T-helper 2 cell treated with Interferon-gamma antibody and Interleukin-4, amounts not matched to agents 5 μg/mL and 100 μg/mL, for 36 hours (primary cell): ENCODE data around the gene FTSJ3.

Experiments
- DNase-seq: peaks from one replicate; pipeline ENCODE4 v3.0.0; 2021; ENCODE audit warnings: low spot score
- H3K27ac Mint-ChIP-seq: one replicate; pipeline ENCODE4 v1.8.0; 2021; ENCODE audit warnings: mild to moderate bottlenecking, mixed read lengths
- H3K27me3 Mint-ChIP-seq: one replicate; pipeline ENCODE4 v1.8.0; 2021; ENCODE audit warnings: low read depth, mixed read lengths
- H3K36me3 Mint-ChIP-seq: one replicate; pipeline ENCODE4 v1.8.0; 2021; ENCODE audit warnings: low read depth, mixed read lengths
- H3K4me1 Mint-ChIP-seq: one replicate; pipeline ENCODE4 v1.8.0; 2021; ENCODE audit warnings: low read depth, mixed read lengths
- H3K4me3 Mint-ChIP-seq: one replicate; pipeline ENCODE4 v1.8.0; 2022; ENCODE audit warnings: mild to moderate bottlenecking, moderate library complexity, mixed read lengths
- H3K9me3 Mint-ChIP-seq: one replicate; pipeline ENCODE4 v1.8.0; 2021; ENCODE audit warnings: mixed read lengths

The FTSJ3 gene

DNA sequence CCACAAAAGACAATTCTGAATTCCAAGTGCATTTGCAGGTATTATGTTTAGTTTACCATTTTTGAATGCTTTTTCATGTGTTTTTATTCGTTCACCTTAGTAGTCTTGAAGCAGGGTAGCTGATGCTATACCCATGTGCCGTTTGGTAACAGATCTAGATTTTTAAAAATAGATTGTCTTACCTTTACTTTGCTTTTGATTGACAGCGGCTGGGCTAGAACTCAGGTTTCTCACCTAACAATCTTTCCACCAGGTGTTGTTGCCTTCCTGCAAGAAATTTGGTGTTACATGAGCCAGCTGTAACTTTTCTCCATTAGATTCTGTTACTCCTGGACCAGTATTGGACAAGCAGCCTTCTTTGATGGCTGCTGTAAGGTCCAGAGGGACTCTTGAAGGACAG is 1.5 kb upstream of the FTSJ3 start:
- Mint-ChIP-seq H3K9me3 (no peaks in the 10 kb centered on the region), H3K4me1 (peaks cover 51% of the 10 kb centered on the region), H3K36me3 (peaks cover 73% of the 10 kb centered on the region), H3K27ac (no peak overlapping the region), H3K27me3 (no peaks in the 10 kb centered on the region), H3K4me3 (peak overlapping the region; percentile 97)
- no peak for DNase-seq

DNA sequence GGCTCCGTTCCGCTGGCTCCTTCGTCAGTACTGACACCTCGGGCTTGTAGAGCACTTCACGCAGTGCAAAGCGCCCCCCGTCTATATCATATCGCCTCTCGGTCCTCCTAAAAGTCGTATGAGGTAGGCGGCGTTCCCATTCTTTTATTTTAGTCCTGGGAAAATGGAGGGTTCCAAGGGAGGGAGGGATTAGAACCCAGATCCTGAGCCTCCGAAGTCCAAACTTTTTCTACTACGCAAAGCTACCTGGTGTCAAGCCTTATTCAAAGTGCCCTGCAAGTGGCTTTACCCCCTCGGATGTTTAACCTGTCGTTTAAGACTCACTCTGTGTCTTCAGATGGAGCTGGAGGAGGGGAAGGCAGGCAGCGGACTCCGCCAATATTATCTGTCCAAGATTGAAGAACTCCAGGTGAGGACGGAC is 348 bp upstream of the FTSJ3 start:
- peak overlapping the region; percentile 97 for H3K27ac Mint-ChIP-seq
- H3K4me3 Mint-ChIP-seq, result peak overlapping the region; percentile 97
- no peaks in the 10 kb centered on the region for H3K9me3 Mint-ChIP-seq
- peaks cover 59% of the 10 kb centered on the region for H3K4me1 Mint-ChIP-seq
- H3K27me3 Mint-ChIP-seq, result no peaks in the 10 kb centered on the region
- no peak for DNase-seq
- peaks cover 72% of the 10 kb centered on the region for H3K36me3 Mint-ChIP-seq

DNA sequence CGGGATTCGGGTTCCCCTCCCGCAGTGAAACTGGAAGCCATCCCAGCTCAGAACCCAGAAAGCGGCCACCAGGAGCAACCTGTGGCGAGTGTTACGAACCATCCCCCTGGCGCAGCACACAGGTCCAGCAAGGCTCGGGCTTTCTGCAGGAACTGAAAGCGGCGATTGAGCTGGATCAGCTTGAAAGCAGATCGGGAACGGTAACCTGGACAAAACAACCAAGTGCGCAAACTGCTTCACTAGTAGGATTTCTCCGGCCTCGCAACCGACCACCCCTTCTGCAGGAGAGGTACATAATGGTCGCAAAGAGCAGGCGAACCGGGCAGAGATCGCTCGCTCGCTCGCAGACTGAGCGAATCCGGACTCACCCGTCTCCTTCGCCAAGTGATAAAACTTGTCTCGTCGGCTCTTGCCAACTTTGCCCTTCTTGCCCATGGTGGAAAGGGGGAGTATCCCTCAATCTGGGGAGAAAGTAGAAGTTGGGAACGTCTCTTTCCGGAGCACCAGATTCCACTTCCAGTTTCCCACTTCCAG is 928 bp downstream of the FTSJ3 start:
- Mint-ChIP-seq H3K9me3 (no peaks in the 10 kb centered on the region), H3K27me3 (no peaks in the 10 kb centered on the region), H3K27ac (peak overlapping the region; percentile 97), H3K4me1 (peaks cover 60% of the 10 kb centered on the region), H3K4me3 (peak overlapping the region; percentile 97), H3K36me3 (peaks cover 74% of the 10 kb centered on the region)
- DNase-seq, result no peak

DNA sequence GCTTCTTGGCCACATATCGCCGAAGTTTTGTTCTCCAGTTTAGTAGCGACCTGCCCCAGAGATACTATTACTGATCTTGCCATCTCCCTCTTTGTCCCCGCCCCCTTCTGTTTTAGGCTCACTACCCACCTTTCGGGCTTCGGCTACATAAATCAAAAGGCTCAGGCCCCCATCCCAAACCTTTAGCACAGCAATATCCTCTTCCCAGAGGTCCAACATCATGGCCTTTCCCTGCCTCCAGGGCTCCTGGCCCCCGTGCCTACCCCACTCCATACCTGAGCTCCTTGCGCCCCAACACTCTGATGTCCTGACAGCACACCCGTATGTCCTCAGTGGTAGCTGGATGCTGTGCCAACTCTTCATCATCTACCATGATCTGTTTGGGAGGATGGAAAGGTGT is 3.1 kb downstream of the FTSJ3 start:
- Mint-ChIP-seq H3K27me3 (no peaks in the 10 kb centered on the region), H3K36me3 (peaks cover 73% of the 10 kb centered on the region), H3K4me1 (peaks cover 49% of the 10 kb centered on the region), H3K4me3 (no peak overlapping the region), H3K27ac (peak overlapping the region; percentile 46), H3K9me3 (no peaks in the 10 kb centered on the region)
- no peak for DNase-seq

DNA sequence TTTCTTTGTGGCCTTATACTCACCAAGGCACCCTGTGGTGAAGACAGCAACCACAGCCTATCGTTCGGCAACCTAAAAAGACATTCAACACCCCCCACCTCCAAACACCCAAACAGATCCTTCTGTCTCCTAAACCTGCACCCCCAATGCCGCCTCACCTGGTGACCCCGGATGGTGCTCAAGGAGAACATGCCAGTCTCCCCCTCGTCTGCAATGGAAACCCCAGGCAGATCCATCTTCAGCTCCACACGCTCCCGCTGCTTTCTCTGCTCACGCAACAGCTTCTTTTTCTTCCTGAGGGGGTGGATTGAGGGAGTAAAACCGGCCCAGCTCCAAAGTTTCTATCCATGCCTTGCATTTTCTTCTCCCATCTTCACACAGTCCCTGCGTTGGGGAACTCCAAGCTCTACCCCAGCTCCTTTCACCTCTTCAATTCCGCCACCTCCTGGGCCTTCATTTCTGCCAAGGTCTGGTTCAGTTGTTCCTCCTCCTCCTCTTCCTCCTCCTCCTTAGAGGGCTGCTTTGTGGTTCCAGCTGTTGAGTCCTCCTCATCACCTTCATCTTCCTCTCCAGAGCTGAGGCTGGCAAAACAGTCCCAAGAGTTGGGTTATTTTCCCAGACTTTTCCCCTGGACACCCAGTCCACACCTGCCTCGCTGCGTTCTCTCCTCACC is 3.7 kb downstream of the FTSJ3 start:
- no peak for DNase-seq
- Mint-ChIP-seq H3K9me3 (no peaks in the 10 kb centered on the region), H3K27ac (peak overlapping the region; percentile 46), H3K4me3 (no peak overlapping the region), H3K4me1 (peaks cover 44% of the 10 kb centered on the region), H3K27me3 (no peaks in the 10 kb centered on the region), H3K36me3 (peaks cover 73% of the 10 kb centered on the region)

DNA sequence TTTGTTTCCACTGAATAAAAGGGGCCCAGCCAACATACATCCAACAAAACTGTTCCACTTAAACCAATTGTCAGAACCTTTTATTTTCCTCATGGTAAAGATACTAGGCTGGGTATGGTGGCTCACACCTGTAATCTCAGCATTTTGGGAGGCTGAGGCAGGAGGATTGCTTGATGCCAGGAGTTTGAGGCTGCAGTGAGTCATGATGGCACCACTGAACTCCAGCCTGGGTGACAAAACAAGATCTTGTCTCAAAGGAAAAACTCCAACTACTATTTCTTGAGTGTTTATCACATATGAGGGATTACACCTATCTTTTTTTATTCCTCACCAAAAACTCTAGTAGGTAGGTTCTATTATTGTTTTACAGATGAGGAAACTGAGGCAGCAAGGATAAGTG is 4.9 kb downstream of the FTSJ3 start:
- H3K4me3 Mint-ChIP-seq, result no peak overlapping the region
- peaks cover 36% of the 10 kb centered on the region for H3K4me1 Mint-ChIP-seq
- H3K36me3 Mint-ChIP-seq, result peaks cover 77% of the 10 kb centered on the region
- DNase-seq, result no peak
- H3K27me3 Mint-ChIP-seq, result no peaks in the 10 kb centered on the region
- no peaks in the 10 kb centered on the region for H3K9me3 Mint-ChIP-seq
- H3K27ac Mint-ChIP-seq, result no peak overlapping the region

DNA sequence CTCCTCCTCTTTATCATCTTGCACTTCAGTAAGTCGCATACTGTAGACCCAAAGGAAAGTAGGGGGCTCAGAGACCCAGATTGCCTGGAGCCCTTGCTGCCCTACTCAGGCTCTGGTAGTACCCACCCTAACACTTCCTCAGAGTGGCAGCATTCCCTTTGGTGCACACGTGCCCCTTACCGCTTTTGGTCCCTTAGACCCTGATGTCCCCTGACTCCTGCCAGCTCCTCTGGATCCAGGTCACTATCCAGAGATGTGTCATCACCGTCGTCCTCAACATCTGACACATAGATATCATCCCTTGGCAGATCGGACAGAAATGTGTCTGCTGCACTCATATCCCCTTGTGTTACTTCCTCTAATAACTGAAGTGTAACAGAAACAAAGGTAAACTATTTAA is 5.7 kb downstream of the FTSJ3 start:
- H3K4me3 Mint-ChIP-seq, result peak overlapping the region; percentile 66
- H3K27ac Mint-ChIP-seq, result peak overlapping the region; percentile 78
- peaks cover 82% of the 10 kb centered on the region for H3K36me3 Mint-ChIP-seq
- DNase-seq, result no peak
- peaks cover 36% of the 10 kb centered on the region for H3K4me1 Mint-ChIP-seq
- H3K9me3 Mint-ChIP-seq, result no peaks in the 10 kb centered on the region
- no peaks in the 10 kb centered on the region for H3K27me3 Mint-ChIP-seq

DNA sequence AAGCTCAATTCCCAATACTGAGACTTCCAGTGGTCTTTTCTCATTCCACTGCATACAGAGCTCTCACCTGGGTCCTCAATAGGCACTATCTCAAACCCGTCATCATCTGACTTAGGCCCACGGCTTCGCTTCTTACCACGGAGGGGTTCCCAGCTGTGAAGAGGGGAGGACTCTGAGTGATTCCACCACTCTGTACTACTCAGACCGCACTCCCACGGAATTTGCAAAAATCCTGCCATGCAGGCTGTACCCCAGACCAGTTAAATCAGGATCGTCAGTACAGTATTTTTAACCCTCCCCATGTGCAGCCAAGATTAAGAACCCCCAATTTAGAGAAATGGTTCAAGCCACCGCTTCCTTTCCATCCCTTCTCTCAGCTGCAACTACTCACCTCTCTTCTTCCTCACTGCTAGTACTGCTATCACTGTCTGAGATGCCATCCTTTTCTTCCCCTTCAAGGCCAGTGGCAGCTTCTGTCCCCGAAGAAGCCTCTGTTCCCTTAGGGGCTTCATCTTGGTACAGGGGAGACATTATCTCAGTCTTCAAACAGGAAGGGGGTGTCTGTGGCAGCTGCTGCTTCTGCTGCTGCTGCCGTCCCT is 6.4 kb downstream of the FTSJ3 start:
- H3K4me3 Mint-ChIP-seq, result peak overlapping the region; percentile 51
- no peaks in the 10 kb centered on the region for H3K9me3 Mint-ChIP-seq
- no peak for DNase-seq
- H3K27me3 Mint-ChIP-seq, result no peaks in the 10 kb centered on the region
- H3K4me1 Mint-ChIP-seq, result peaks cover 33% of the 10 kb centered on the region
- H3K36me3 Mint-ChIP-seq, result peaks cover 83% of the 10 kb centered on the region
- H3K27ac Mint-ChIP-seq, result peak overlapping the region; percentile 62

DNA sequence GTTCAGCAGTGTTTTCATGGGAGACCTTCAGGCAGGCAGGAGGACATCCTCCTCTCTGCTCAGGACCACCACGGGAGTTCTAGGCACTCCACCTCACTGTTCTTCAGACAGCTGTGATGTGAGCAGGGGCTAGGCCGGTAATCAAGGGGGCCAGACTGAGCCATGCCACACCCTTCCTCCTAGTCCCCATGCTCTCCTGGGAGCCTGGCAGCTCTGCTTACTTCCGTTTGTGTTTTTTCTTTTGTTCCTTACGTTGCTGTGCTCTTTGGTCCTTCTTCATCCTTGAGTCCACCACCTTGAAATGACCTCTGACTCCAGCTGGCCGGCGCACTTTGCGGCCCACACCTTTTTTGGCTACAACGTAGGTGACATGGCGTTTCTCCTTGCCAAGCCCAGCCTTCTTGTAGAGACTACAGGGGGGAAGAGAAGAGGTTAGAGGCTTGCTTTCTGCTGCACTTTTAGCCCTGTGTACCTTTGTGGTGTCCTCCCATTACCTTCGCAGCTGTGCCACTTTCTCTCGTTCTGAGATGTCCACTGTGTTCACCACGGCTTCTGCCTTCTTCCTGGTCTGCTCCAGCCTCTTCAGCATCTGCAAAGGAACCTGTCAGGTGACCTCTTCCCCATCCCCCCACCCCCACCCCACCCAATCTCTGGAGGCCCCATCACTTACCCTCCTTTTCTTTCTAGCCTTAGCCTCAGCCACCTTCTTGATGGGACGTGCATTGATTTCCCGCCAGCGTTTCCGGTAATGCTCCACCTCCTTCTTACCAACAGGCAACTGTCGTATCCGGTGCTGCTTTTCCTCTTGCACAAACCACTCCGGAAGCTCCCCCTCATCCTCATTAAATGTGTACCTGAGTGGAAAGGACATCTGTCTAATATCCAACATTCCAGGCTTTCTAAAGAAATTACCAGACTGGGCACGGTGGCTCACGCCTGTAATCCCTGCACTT is 7.6 kb downstream of the FTSJ3 start:
- peak overlapping the region; percentile 70 for H3K27ac Mint-ChIP-seq
- DNase-seq, result no peak
- H3K9me3 Mint-ChIP-seq, result no peaks in the 10 kb centered on the region
- no peaks in the 10 kb centered on the region for H3K27me3 Mint-ChIP-seq
- peaks cover 84% of the 10 kb centered on the region for H3K36me3 Mint-ChIP-seq
- peaks cover 24% of the 10 kb centered on the region for H3K4me1 Mint-ChIP-seq
- peak overlapping the region; percentile 66 for H3K4me3 Mint-ChIP-seq

DNA sequence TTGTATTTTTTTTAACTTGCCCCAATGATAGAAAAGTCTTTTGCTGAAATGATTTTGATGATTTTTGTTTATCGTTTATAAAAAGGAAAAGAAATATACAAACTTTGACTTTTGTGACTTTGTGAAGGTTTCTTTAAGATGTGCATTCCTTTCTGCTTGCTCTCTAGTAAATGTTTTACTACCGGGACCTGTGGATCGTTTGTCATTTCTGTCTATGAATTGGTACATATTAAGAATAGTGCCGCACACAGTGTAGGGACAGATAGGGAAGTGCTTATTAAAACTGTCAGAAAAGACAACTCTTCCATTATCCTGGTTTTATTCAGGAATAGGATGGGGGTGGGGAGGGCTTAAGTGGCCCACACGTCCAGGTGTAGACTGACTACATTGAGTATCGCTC is 8.3 kb downstream of the FTSJ3 start:
- no peaks in the 10 kb centered on the region for H3K9me3 Mint-ChIP-seq
- H3K36me3 Mint-ChIP-seq, result peaks cover 81% of the 10 kb centered on the region
- H3K27ac Mint-ChIP-seq, result peak overlapping the region; percentile 70
- peak overlapping the region; percentile 66 for H3K4me3 Mint-ChIP-seq
- H3K27me3 Mint-ChIP-seq, result no peaks in the 10 kb centered on the region
- DNase-seq, result no peak
- H3K4me1 Mint-ChIP-seq, result peaks cover 23% of the 10 kb centered on the region

DNA sequence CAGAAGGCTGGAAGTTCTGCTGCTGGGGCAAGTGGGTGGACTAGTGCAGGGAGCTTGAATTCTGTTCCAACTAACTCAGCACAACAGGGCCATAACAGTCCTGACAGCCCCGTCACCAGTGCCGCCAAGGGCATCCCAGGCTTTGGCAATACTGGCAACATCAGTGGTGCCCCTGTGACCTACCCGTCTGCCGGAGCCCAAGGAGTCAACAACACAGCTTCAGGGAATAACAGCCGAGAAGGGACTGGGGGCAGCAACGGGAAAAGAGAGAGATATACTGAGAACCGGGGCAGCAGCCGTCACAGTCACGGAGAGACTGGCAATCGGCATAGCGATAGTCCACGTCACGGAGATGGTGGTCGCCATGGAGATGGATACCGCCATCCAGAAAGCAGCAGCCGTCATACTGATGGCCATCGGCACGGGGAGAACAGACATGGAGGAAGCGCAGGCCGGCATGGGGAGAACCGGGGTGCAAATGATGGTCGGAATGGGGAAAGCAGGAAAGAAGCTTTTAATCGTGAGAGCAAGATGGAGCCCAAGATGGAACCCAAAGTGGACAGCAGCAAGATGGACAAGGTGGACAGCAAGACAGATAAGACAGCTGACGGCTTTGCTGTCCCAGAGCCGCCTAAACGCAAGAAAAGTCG is 9.6 kb downstream of the FTSJ3 start:
- Mint-ChIP-seq H3K4me3 (no peak overlapping the region), H3K27ac (no peak overlapping the region)
- no peak for DNase-seq

DNA sequence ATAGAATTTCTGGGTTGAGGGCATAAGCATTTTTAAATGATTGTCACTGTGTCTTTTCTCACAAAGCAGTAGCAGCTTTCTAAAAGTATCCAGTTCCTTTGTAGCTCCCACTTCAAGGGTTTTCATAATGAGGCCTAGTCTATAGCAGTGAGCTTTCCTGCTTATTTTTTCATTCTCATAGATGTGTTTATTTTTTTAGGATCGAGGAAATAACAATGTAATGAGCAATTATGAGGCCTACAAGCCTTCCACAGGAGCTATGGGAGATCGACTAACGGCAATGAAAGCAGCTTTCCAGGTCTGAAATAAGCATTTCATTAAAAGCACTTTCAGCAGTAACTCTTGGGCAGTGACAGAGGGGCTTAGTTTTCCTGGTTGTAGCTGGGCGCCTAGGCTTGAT is 10.8 kb downstream of the FTSJ3 start:
- Mint-ChIP-seq H3K9me3 (no peaks in the 10 kb centered on the region), H3K27ac (no peak overlapping the region), H3K36me3 (peaks cover 83% of the 10 kb centered on the region), H3K4me3 (no peak overlapping the region), H3K27me3 (no peaks in the 10 kb centered on the region), H3K4me1 (peaks cover 9% of the 10 kb centered on the region)
- DNase-seq, result no peak

More for the DNA sequence above, 9.6 kb downstream of the FTSJ3 start:
- Mint-ChIP-seq H3K27me3 (no peaks in the 10 kb centered on the region), H3K36me3 (peaks cover 83% of the 10 kb centered on the region), H3K4me1 (peaks cover 13% of the 10 kb centered on the region), H3K9me3 (no peaks in the 10 kb centered on the region)

DNA sequence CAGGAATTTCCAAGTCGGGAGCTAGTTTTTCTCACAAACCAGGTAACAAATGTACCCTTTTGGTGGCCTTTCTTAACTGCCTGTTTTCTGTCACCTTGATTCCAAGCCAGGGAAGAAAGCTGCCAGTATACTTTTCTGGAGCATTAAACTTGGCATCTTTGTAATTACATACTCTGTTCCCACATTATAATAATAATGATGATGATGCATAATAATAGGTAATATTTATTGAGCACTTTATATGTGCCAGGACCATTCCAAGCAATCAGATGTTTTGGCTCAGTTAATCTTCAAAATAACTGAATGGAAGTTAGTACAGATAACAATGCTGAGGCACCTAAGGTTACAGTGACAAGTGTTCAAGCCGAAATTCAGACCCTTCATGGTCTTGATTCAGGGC is 11.3 kb downstream of the FTSJ3 start:
- DNase-seq, result no peak
- Mint-ChIP-seq H3K36me3 (peaks cover 84% of the 10 kb centered on the region), H3K9me3 (no peaks in the 10 kb centered on the region), H3K4me1 (peaks cover 7% of the 10 kb centered on the region), H3K27me3 (no peaks in the 10 kb centered on the region), H3K27ac (no peak overlapping the region), H3K4me3 (no peak overlapping the region)
